PC-3 (cell line): ENCODE results near the gene COX4I1.

ENCODE experiments used
- CTCF ChIP-seq: fragments of 300-600 bp; sonication (generic); conservative IDR thresholded peaks from 2 replicates; pipeline ENCODE4 v1.5.1; 2017; ENCODE audit warnings: antibody characterized with exemption, low read depth, mild to moderate bottlenecking, low read length
- EZH2phosphoT487 ChIP-seq: fragments of 300-600 bp; sonication (generic); IDR thresholded peaks from 2 replicates; pipeline ENCODE4 v1.6.1; 2018; ENCODE audit warnings: mild to moderate bottlenecking, antibody characterized with exemption, low read length, borderline replicate concordance

GRCh38 chr16:85819771-85820170 lies 20.3 kb downstream of the COX4I1 start:
- TF ChIP-seq EZH2phosphoT487: no peak
- no peak for TF ChIP-seq CTCF
